ENCODE measurements around the gene TSPAN5. TPM values are rescaled to one million over a fixed set of nuclear protein-coding genes. Genes with fewer than 3 reads are reported as not detected.

TSPAN5 gene
- total RNA-seq, 2 donors from 2014 or later = 1.8 to 2.0 TPM

DNA sequence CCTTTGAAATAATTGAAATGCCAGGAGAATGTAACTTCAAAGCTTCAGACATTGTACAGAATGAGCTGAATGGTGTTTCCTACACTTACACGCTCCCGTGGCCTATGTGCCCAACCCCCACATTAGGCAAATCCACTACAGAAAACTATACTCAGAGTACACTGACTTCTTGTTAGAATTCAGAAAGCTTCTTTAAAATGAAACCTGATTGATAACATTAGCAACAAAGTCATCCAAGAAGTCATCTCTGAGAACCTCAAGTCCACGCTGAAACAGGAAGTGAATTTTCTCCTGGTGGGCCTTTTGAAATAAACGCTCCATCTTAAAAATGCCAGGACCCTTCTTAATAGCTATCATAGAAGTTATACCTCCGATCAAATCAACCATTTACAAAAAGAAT is 136.3 kb downstream of the TSPAN5 start:
- WGBS, 2 donors = 62 to 76% methylated on average over 5 of the region's 5 CpGs
- intact Hi-C loops (cut with DNase I) = no loop called here
- Histone ChIP-seq H3K9me3 (no peaks in the 10 kb centered on the region), H3K27me3 (no peaks in the 10 kb centered on the region), H3K36me3 (replicated peaks in 1 of 2; ENCODE audit: insufficient read depth in 1 of 2, low read depth in 2 of 2) (no peaks in the 10 kb centered on the region), H3K27ac (no peak overlapping the region), H3K4me1 (no peaks in the 10 kb centered on the region), H3K4me3 (no peak overlapping the region)
- no peak for ATAC-seq
- TF ChIP-seq, protein P1, sequence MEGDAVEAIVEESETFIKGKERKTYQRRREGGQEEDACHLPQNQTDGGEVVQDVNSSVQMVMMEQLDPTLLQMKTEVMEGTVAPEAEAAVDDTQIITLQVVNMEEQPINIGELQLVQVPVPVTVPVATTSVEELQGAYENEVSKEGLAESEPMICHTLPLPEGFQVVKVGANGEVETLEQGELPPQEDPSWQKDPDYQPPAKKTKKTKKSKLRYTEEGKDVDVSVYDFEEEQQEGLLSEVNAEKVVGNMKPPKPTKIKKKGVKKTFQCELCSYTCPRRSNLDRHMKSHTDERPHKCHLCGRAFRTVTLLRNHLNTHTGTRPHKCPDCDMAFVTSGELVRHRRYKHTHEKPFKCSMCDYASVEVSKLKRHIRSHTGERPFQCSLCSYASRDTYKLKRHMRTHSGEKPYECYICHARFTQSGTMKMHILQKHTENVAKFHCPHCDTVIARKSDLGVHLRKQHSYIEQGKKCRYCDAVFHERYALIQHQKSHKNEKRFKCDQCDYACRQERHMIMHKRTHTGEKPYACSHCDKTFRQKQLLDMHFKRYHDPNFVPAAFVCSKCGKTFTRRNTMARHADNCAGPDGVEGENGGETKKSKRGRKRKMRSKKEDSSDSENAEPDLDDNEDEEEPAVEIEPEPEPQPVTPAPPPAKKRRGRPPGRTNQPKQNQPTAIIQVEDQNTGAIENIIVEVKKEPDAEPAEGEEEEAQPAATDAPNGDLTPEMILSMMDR (IDR thresholded peaks at IDR 0.05) = no peak
- no peak for TF ChIP-seq POLR2A (IDR thresholded peaks at IDR 0.05)
- DNase-seq = no peak

DNA sequence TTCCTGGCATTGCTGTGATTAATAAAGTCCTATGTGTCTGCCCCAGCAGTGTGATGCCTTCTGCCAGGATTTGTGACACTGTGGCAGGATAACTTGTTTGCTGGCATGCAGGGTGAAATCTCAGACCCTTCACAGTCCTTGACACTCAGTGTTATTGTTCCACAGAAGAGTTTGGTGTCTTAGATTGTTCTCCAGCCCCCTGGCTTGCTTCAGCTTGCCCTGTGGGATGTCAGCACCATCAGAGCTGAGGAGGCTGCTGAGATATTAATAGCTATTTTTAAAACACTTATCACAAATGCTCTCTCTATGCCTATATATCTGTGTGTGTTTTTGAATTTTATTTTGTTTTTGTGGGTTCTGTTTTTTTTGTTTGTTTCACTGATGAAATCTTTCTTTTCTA is 136.9 kb downstream of the TSPAN5 start:
- intact Hi-C loops (cut with DNase I) = no loop called here
- H3K4me1 ChIP-seq = no peaks in the 10 kb centered on the region

DNA sequence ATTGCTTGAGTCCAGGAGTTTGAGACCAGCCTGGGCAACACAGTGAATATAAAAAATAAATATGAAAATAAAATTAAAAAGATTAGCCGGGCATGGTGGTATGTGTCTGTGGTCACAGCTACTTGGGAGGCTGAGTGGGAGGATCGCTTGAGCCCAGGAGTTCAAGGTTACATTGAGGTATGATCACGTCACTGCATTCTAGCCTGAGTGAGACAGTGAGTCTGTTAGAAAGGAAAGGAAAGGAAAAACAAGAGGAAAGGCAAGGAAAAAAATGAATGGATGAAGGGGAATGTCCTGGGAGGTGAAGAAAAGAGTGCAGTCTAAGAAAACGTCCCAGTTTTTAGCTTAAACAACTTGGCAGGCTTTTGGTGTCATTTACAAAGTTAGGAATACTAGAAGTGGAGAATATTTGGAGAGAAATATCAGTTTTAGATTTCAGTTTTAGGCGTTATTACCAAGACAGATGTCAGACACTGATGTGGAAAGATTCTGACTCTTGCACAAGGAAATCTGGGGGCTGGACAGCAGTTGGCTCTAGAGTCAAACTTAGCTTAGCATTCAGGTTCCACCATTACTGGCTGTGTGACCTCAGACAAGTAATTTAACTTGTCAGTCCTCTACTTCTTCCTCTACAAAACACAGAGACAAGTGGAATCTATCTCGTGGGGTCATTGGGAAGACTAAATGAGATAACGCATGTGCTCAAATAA is 139.0 kb downstream of the TSPAN5 start:
- DNase-seq (no peak), ATAC-seq (no peak)
- WGBS, 2 donors = 77 to 80% methylated on average over 7 of the region's 7 CpGs
- Histone ChIP-seq H3K27ac (no peak overlapping the region), H3K4me1 (no peaks in the 10 kb centered on the region), H3K36me3 (replicated peaks in 1 of 2; ENCODE audit: insufficient read depth in 1 of 2, low read depth in 2 of 2) (no peaks in the 10 kb centered on the region), H3K4me3 (no peak overlapping the region), H3K9me3 (no peaks in the 10 kb centered on the region), H3K27me3 (no peaks in the 10 kb centered on the region)
- intact Hi-C loops (cut with DNase I) = no loop called here
- no peak for TF ChIP-seq POLR2A (IDR thresholded peaks at IDR 0.05)
- TF ChIP-seq, protein P1 (IDR thresholded peaks at IDR 0.05) = no peak

More for the DNA sequence above, 136.9 kb downstream of the TSPAN5 start:
- no peak for TF ChIP-seq POLR2A (IDR thresholded peaks at IDR 0.05)
- TF ChIP-seq, protein P1 (IDR thresholded peaks at IDR 0.05) = no peak
- Histone ChIP-seq H3K27me3 (no peaks in the 10 kb centered on the region), H3K27ac (no peak overlapping the region), H3K36me3 (replicated peaks in 1 of 2; ENCODE audit: insufficient read depth in 1 of 2, low read depth in 2 of 2) (no peaks in the 10 kb centered on the region), H3K4me3 (no peak overlapping the region), H3K9me3 (no peaks in the 10 kb centered on the region)
- DNase-seq = no peak
- no peak for ATAC-seq

DNA sequence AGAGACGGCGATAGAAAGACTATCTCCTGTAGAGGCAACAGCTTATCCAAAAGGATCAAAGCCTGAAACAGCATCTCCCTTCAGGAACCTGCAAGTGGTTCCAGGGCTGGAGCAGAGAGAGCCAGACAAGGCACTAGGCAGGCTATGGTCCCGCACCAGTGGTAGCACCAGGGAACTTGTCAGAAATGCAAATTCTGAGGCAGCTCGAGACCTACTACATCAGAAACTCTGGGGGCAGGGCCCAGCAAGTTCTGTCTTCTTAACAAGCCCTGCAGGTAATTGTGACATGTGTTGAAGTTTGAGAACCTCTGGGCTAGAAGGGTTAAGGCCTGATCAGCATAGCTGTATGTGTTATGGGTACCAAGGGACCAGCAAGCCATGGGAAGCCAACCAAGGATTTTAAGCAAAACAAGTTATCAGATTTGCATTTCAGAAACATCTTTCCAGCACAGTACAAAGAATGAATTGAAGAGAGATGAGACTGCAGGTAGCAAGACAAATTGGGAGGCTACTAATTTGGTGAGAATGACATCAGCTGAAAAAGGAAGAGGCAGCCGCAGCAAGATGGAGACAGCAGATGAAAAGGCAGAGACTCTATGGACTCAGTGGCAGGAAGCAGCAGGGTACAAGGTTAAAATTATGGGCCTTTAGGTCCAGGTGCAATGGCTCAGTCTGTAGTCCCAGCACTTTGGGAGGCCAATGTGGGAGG is 139.7 kb downstream of the TSPAN5 start:
- no peak for DNase-seq
- intact Hi-C loops (cut with DNase I) = no loop called here
- WGBS, 2 donors = 89 to 93% methylated on average over 4 to 5 of the region's 5 CpGs

More for the DNA sequence above, 139.7 kb downstream of the TSPAN5 start:
- no peaks in the 10 kb centered on the region for H3K36me3 ChIP-seq (replicated peaks in 1 of 2; ENCODE audit: insufficient read depth in 1 of 2, low read depth in 2 of 2)
- no peaks in the 10 kb centered on the region for H3K9me3 ChIP-seq
- no peak for ATAC-seq
- H3K27me3 ChIP-seq = no peaks in the 10 kb centered on the region
- TF ChIP-seq, protein P1 (IDR thresholded peaks at IDR 0.05) = no peak
- no peak for TF ChIP-seq POLR2A (IDR thresholded peaks at IDR 0.05)
- no peaks in the 10 kb centered on the region for H3K4me1 ChIP-seq
- no peak overlapping the region for H3K27ac ChIP-seq
- no peak overlapping the region for H3K4me3 ChIP-seq
